Measurements from ENCODE around the gene METTL14.

GRCh38 chr4:118723369-118723768 is 38.2 kb downstream of the METTL14 start:
- TF ChIP-seq, protein P1, sequence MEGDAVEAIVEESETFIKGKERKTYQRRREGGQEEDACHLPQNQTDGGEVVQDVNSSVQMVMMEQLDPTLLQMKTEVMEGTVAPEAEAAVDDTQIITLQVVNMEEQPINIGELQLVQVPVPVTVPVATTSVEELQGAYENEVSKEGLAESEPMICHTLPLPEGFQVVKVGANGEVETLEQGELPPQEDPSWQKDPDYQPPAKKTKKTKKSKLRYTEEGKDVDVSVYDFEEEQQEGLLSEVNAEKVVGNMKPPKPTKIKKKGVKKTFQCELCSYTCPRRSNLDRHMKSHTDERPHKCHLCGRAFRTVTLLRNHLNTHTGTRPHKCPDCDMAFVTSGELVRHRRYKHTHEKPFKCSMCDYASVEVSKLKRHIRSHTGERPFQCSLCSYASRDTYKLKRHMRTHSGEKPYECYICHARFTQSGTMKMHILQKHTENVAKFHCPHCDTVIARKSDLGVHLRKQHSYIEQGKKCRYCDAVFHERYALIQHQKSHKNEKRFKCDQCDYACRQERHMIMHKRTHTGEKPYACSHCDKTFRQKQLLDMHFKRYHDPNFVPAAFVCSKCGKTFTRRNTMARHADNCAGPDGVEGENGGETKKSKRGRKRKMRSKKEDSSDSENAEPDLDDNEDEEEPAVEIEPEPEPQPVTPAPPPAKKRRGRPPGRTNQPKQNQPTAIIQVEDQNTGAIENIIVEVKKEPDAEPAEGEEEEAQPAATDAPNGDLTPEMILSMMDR (IDR thresholded peaks at IDR 0.05): no peak
- TF ChIP-seq POLR2AphosphoS5 (IDR thresholded peaks at IDR 0.05) (no peak), POLR2A (IDR thresholded peaks at IDR 0.05) (no peak)

Data from prostate gland (tissue), 2 donors.